Left renal cortex interstitium (tissue), 4 donors: ENCODE measurements around the gene MOB3C. TPM values are rescaled to one million over a fixed set of nuclear protein-coding genes. Genes with fewer than 3 reads are reported as not detected.

Source experiments
- DNase-seq, 4 donors: peaks; one replicate each; pipeline ENCODE4 v3.0.0-alpha.2; 2013; ENCODE audit warnings: low read depth in 4 of 4, low spot score in 2 of 4, missing footprints in 1 of 4
- polyA plus RNA-seq, 4 donors: library from polyadenylated mRNA; unstranded; fragments of 120-200 nt; gene quantifications; one replicate each; pipeline ENCODE4 v1.2.1, GENCODE V29; 2013; ENCODE audit not compliant: insufficient read length in 4 of 4

MOB3C gene
- polyA plus RNA-seq, 4 donors, result 10.5 to 13.9 (median 12.5) TPM

GRCh38 chr1:46607345-46608130 is 9.1 kb downstream of the MOB3C start:
- DNase-seq, result no peak

DNA sequence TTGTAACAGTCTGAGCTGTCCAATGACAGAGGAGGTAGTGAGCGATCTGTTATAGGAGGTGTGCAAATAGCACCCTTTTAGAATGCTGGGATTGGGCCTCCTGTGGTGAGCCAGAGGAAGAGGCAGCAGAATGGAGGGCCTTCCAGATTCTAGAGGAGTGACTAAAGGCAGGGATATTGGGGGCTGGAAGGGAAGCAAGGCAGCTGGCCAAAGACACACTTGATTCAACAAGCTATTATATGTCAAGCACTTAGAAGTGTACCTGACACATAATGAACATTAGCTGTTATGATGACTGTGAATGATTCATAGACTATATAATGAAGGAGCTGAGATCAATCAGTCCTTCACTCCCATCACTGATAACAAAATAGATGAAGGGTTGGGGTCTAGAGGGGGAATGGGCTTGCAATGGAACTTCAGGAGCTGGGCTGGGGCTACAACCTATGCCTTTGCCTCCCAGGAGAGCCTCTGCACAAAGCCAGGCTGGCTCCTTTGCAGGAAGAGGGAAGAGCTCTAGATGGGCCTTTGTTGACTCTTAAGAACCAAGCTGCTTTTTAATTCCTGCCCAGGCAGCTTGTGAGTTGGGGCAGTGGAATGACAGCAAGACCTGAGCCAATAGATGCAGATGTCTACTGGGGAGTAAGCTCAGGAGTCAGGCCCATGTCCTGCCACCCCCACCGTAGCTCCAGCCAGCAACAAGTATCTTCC is 10.2 kb downstream of the MOB3C start:
- DNase-seq, result no peak

DNA sequence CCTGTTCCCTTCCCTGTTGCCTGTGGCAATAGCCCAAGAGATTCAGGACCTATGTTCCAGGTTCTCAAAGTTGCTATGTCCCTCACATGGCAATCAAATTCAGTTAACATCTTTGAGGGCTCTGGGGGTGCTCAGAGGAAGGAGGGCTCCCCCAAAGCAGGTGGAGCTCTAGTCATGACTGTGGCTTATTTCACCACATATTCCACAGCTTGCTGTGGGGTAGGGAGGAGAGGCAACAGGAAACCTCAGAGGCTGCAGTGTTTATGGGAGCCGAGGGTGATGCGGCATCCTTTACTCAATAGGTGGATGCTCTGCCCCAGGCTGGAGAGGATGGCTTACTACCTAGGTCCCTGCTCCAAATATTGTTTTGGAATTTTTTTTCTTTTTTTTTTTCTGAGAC is 11.4 kb downstream of the MOB3C start:
- no peak for DNase-seq

DNA sequence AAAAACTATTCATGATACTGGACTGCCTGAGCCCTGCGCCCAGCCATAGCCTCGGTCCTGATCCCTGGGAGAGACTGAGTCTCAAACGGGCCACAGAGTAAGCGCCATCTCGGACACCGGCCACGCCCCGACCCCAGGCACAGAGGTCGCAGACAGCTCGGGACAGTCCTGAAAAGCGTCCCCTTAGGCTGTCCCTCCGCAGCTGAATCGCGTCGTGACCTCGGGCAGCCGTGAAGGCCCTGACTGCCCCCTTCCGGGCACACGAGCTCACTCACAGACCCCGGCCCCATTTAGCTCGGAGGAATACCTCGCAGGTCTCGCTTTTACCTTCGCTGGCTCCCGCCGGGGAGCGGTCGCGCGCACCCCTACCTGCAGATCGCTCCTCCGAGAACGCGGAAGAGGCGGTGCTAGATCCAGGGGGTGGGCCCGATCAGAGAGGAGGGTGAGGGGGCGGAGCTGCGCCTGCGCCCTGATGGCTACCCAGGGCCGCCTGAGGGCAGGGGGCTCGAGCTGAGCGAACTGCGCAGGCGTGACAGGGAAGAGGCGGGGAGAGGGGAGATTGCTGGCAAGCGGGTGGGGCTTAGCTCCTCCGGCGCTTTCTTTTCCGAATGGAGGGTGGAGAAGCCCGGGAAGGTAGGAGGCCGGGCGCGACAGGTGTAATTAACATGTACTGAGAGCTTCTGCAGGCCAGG is 12.6 kb downstream of the MOB3C start, which contains the start of gene MKNK1:
Gene MKNK1 (minus strand): TSS at position 411 of the 692 bp plus-strand sequence. CDS start 20,941 bp downstream, outside the sequence.
- peak; percentile 85 to 95 (median 90) for DNase-seq

DNA sequence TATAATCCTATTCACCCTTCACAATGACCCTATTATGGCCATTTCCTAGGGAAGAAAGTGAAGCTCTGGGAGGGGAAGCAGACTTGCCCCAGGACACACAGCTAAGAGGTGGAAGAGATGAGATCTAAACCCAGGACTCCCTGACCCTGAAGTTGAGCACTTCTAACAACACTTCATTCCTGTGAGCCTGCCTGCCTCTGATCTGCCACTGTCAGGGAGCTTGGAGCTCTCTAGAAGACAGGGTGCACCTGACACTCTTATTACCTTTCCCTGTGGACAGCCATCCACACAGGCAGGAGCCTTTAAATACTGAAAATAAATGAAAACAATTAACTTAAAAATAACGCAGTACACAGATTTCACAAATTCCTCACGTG is 13.1 kb downstream of the MOB3C start:
- DNase-seq, result no peak

- DNase-seq, result no peak
Measured at GRCh38 chr1:46601257-46602007, 15.2 kb downstream of the MOB3C start.

- no peak for DNase-seq
Measured at GRCh38 chr1:46599059-46599970, 17.3 kb downstream of the MOB3C start.

GRCh38 chr1:46596846-46597245 is 19.8 kb downstream of the MOB3C start:
- no peak for DNase-seq

DNA sequence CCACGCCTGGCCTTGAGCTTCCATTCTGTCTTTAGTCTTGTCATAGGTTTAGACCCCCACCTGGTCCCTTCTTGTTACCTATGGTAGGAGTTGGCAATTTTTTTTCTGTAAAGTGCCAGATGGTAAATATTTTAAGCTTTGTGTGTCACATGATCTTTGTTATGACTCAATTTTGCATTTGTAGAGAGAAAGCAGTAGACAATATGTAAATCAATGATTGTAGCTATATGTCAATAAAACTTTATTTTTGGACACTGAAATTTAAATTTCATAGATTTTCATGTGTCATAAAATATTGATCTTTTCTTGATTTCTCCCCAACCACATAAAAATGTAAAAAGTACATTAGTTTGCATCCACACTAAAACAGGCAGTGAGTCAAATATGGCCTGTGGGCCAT is 20.6 kb downstream of the MOB3C start:
- no peak for DNase-seq

DNA sequence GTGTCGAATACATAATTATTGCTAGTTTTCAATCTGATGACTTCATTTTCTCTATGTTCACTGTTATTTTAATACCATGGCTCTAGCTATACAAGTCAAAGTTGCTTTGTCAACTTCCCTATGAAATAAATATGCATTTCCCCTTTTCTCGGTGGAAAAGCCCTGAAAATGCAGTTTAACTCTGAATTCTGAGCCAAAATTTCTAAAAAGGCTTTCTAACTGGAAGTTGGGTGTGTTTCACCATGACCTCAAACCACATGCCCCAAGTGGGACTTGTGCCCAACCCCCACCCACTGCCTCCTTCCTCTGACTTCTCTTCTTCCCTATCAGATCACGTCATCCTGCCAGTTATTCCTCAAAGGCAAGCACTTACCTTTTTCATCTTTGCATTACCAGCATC is 21.5 kb downstream of the MOB3C start:
- no peak for DNase-seq

GRCh38 chr1:46594063-46594462 is 22.5 kb downstream of the MOB3C start:
- DNase-seq, result no peak

GRCh38 chr1:46592823-46593222 is 23.8 kb downstream of the MOB3C start:
- DNase-seq, result no peak

DNA sequence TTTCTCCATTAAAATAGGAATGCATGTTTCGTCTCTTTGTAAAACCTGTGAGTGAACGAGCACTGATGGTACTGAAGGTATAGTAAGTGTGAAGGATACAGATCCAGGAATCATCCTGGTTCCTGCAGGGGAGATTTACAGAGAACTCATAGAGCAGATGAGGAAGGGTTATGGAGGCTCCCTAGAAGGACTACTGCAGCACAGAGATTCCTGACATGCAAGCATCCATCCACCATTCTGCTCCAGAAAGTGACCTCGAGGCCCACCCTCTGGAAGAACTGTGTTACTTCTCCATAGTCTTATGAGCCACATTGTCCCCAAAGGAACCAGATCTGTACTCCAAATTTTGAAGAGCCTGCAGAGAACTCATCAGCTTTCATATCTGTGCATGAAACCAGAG is 27.1 kb downstream of the MOB3C start:
- no peak for DNase-seq

GRCh38 chr1:46587069-46587468 is 29.5 kb downstream of the MOB3C start:
- no peak for DNase-seq

GRCh38 chr1:46585312-46585938 is 31.2 kb downstream of the MOB3C start:
- no peak for DNase-seq

DNA sequence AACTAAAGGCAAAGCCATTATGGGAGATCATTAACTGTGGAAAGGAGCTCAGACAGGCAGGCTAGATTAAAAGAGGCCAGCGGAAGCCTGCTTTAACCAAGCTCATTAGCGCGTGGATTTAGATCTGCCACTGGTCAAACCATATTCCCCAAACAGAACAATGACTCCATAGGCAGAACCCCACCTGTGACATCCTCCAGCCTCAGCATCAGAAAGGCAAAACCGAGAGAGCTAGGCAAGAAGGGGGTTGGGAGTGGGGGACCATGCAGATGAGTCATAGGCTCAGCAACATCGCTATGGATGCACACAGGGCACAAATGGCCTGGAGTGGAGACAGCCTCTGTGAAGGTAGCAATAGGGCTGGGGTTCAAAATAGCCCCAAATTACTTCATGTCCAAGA is 33.1 kb downstream of the MOB3C start:
- no peak for DNase-seq

DNA sequence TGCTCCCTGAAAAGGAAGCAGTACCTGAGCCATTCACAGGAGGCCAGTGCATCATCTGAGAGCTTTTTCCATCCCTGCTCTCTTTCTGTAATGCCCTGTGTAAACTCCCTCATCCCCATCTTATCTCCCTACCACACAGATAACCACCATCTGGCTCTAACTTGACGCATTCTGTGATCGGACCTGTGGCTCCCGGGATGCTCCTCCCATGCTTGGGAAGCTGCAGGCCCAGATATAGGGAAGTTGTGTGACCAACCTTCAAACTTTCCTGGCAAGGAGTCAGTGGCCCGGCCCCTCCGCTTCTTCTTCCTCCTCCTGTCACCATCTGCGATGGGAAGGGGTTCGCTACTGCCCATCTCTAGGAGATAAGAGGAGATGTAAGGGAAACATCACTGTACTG is 33.6 kb downstream of the MOB3C start:
- no peak for DNase-seq

DNA sequence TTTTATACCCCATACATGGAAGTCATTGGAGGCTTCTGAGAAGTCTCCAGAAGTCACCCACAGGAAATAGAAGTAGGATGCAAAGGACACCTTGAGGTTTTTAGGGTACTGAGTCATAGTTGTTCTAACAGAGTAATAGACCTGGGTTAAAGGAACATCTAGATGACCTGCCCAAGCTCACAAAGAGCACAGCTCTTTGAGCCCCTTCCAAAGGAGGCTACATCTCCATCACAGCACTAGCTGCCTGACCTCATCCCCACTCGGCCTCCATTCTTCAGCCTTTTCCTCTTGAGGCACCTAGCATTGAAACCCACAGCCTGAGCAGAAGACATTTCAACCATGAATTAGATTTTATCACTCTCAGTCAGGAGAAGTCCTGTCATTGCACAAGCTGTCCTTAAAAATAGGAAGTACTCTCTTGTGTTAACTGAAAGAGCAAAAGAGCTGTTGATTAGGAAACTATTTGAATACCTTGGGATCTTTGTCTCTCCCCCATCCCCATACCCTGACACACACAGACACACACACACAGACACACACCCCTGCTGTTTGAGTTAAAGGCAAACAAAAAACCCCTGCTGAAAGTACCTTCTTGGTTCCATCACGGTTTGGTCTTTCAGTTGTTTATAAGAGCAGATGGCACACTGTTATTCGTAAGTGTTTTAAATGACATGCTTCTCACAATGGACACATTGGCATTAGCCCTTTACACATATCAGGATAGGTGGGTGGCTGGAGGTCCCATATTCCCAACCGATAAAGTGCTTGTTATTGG is 34.7 kb downstream of the MOB3C start:
- no peak for DNase-seq
